K562 (cell line): ENCODE results near the gene SLC10A1. TPM values are rescaled to one million over a fixed set of nuclear protein-coding genes. Genes with fewer than 3 reads are reported as not detected.
A peak's percentile ranks its signal among the peaks of the same experiment; 100 is the strongest.

ENCODE experiments used
- AFF4 ChIP-seq: sonication (generic); formaldehyde crosslinking; IDR thresholded peaks from 2 replicates; pipeline ENCODE4 v1.8.0; 2023; ENCODE audit warnings: mild to moderate bottlenecking, missing genetic modification reagents
- ARID2 ChIP-seq: fragments of 450-650 bp; IDR thresholded peaks from 2 replicates; pipeline ENCODE4 v1.6.1; 2017; ENCODE audit warnings: antibody characterized with exemption, mild to moderate bottlenecking
- BHLHE40 ChIP-seq: IDR thresholded peaks from 2 replicates; pipeline ENCODE4 v1.6.1; 2011; ENCODE audit warnings: low read length, improper control_type of control experiment
- CREB1 ChIP-seq, 2 experiments: sonication (generic) in 1 of 2; formaldehyde crosslinking in 1 of 2; IDR thresholded peaks; 2 replicates each; pipeline versions ENCODE4 v1.6.1 to v1.8.0; 2012 to 2022; ENCODE audit warnings: inconsistent platforms in 1 of 2, mild to moderate bottlenecking in 1 of 2, missing genetic modification reagents in 1 of 2, moderate library complexity in 1 of 2
- FOXP1 ChIP-seq: sonication (generic); formaldehyde crosslinking; IDR thresholded peaks from 2 replicates; pipeline ENCODE4 v1.8.0; 2022; ENCODE audit warnings: mild to moderate bottlenecking, missing genetic modification reagents
- IRF1 ChIP-seq: sonication (generic); formaldehyde crosslinking; IDR thresholded peaks from 2 replicates; pipeline ENCODE4 v1.8.0; 2022; ENCODE audit warnings: missing genetic modification reagents, mild to moderate bottlenecking, borderline replicate concordance
- JUN ChIP-seq, 2 experiments: sonication (generic) in 1 of 2; formaldehyde crosslinking in 1 of 2; IDR thresholded peaks; 2 replicates each; pipeline versions ENCODE4 v1.6.1 to v1.8.0; 2012 to 2022; ENCODE audit warnings: borderline replicate concordance in 2 of 2, mild to moderate bottlenecking in 2 of 2, improper control_type of control experiment in 1 of 2, low read depth in 1 of 2, low read length in 1 of 2, missing genetic modification reagents in 1 of 2
- KDM5B ChIP-seq: fragments of 200-600 bp; sonication (generic); IDR thresholded peaks from 2 replicates; pipeline ENCODE4 v1.6.1; 2012; ENCODE audit warnings: low read depth, mild to moderate bottlenecking, moderate library complexity, low read length, control low read depth, inconsistent platforms; ENCODE audit not compliant: insufficient replicate concordance
- MYC ChIP-seq, 2 experiments: fragments of 250-450 bp in 1 of 2; sonication (Bioruptor Pico) in 1 of 2; IDR thresholded peaks; 2 replicates each; pipeline versions ENCODE4 v1.5.1 to v1.6.1; 2012 to 2021; ENCODE audit warnings: low read depth in 2 of 2, borderline replicate concordance in 1 of 2, improper control_type of control experiment in 1 of 2, low read length in 1 of 2, mild to moderate bottlenecking in 1 of 2, moderate library complexity in 1 of 2
- NFRKB ChIP-seq: fragments of 450-650 bp; IDR thresholded peaks from 2 replicates; pipeline ENCODE4 v1.6.1; 2016; ENCODE audit warnings: low read depth
- PML ChIP-seq: IDR thresholded peaks from 2 replicates; pipeline ENCODE4 v1.6.1; 2012; ENCODE audit warnings: low read length, inconsistent platforms
- PRPF4 ChIP-seq: fragments of 200-400 bp; formaldehyde crosslinking; IDR thresholded peaks from one replicate; pipeline ENCODE4 v1.6.1; 2017; ENCODE audit warnings: low read length, low read depth, mild to moderate bottlenecking; ENCODE audit not compliant: insufficient read depth, poor library complexity, severe bottlenecking
- SUPT5H ChIP-seq: fragments of 450-650 bp; IDR thresholded peaks from 2 replicates; pipeline ENCODE4 v1.6.1; 2016
- U2AF1 ChIP-seq: fragments of 200-400 bp; formaldehyde crosslinking; optimal IDR thresholded peaks from 2 replicates; pipeline ENCODE3; 2017; ENCODE audit warnings: mild to moderate bottlenecking, low read depth, low read length, moderate library complexity
- ZHX1 ChIP-seq: fragments of 150-350 bp; conservative IDR thresholded peaks from 2 replicates; pipeline ENCODE4 v1.6.1; 2014; ENCODE audit warnings: low read length
- ZNF224 ChIP-seq: sonication (generic); formaldehyde crosslinking; IDR thresholded peaks from 2 replicates; pipeline ENCODE4 v1.8.0; 2022; ENCODE audit warnings: mild to moderate bottlenecking, missing genetic modification reagents
- ZNF41 ChIP-seq: fragments of 250-450 bp; sonication (Bioruptor Pico); conservative IDR thresholded peaks from 2 replicates; pipeline ENCODE4 v1.4.0; 2020; ENCODE audit warnings: mild to moderate bottlenecking
- polyA plus RNA-seq, 8 experiments: library from polyadenylated mRNA; depleted of rRNA in 4 of 8; stranded (reverse) in 5 of 8; unstranded in 3 of 8; fragments of >200 nt; fragmentation: Nextera tagmentation in 2 of 8; fragmentation: Illumina TruSeq in 1 of 8; extraction: Ambion mirVana in 2 of 8; extraction: Trizol in 1 of 8; gene quantifications; 2 replicates each; pipeline versions ENCODE4 v1.2.1 to v1.2.3, GENCODE V29; 2011 to 2014; ENCODE audit warnings: inconsistent platforms in 1 of 8, missing spikeins in 1 of 8
- total RNA-seq, 7 experiments: library from RNA; depleted of rRNA in 6 of 7; stranded (reverse); fragments of >200 nt in 6 of 7; fragmentation: Illumina TruSeq in 2 of 7; extraction: Trizol in 2 of 7; gene quantifications; 2 replicates each; pipeline versions ENCODE4 v1.2.1 to v1.2.3, GENCODE V29; 2011 to 2021; ENCODE audit warnings: low replicate concordance in 1 of 7

The SLC10A1 gene
- total and polyA plus RNA-seq, 9 of the 15 experiments (the other 6 are each of a cell fraction or from before 2014, with no cell fraction given): not detected

GRCh38 chr14:69767369-69767999, 29.6 kb downstream of the SLC10A1 start (continued):
- TF ChIP-seq CREB1 (IDR thresholded peaks at IDR 0.05) (peak; percentile 33; the same call in 1 of the 2 replicates), CREB1 (CRISPR knock-in tag; IDR thresholded peaks at IDR 0.05) (no peak), ZNF224 (CRISPR knock-in tag) (no peak), IRF1 (CRISPR knock-in tag) (no peak), MYC (IDR thresholded peaks at IDR 0.05; ENCODE audit: low read depth, low read length) (peak; percentile 45; the same call in 1 of the 2 replicates), MYC (CRISPR knock-in tag; IDR thresholded peaks at IDR 0.05; ENCODE audit: borderline replicate concordance, low read depth) (no peak), ZHX1 (no peak), ZNF41 (0 out of 2 replicates have a peak, but pooled peaks have one; percentile 43), ARID2 (no peak), AFF4 (CRISPR knock-in tag) (peak; percentile 97), NFRKB (peak; percentile 95; the same call in 1 of the 2 replicates), BHLHE40 (peak; percentile 42), KDM5B (peak; percentile 56), PML (peak; percentile 12; the same call in 1 of the 2 replicates), PRPF4 (peak; percentile 89), U2AF1 (peak; percentile 25), SUPT5H (peak; percentile 75), JUN (IDR thresholded peaks at IDR 0.05; ENCODE audit: borderline replicate concordance, low read depth, low read length) (no peak), JUN (CRISPR knock-in tag; IDR thresholded peaks at IDR 0.05; ENCODE audit: borderline replicate concordance) (no peak), FOXP1 (CRISPR knock-in tag) (0 out of 2 replicates have a peak, but pooled peaks have one; percentile 31)
